Measurements from ENCODE around the gene SFXN3.

DNA sequence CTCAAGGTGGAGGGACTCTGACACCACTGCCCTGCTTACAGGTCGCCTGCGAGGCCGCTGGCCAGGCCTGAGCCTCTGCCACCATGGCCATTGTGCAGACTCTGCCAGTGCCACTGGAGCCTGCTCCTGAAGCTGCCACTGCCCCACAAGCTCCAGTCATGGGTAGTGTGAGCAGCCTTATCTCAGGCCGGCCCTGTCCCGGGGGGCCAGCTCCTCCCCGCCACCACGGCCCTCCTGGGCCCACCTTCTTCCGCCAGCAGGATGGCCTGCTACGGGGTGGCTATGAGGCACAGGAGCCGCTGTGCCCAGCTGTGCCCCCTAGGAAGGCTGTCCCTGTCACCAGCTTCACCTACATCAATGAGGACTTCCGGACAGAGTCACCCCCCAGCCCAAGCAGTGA is 28.6 kb upstream of the SFXN3 start:
- TF ChIP-seq EZH2 (IDR thresholded peaks at IDR 0.05; ENCODE audit: borderline replicate concordance, low read depth, low read length, poor library complexity, severe bottlenecking), result no peak
- TF ChIP-seq, protein P1, sequence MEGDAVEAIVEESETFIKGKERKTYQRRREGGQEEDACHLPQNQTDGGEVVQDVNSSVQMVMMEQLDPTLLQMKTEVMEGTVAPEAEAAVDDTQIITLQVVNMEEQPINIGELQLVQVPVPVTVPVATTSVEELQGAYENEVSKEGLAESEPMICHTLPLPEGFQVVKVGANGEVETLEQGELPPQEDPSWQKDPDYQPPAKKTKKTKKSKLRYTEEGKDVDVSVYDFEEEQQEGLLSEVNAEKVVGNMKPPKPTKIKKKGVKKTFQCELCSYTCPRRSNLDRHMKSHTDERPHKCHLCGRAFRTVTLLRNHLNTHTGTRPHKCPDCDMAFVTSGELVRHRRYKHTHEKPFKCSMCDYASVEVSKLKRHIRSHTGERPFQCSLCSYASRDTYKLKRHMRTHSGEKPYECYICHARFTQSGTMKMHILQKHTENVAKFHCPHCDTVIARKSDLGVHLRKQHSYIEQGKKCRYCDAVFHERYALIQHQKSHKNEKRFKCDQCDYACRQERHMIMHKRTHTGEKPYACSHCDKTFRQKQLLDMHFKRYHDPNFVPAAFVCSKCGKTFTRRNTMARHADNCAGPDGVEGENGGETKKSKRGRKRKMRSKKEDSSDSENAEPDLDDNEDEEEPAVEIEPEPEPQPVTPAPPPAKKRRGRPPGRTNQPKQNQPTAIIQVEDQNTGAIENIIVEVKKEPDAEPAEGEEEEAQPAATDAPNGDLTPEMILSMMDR (conservative IDR thresholded peaks at IDR 0.05; ENCODE audit: low read depth, low read length), result no peak

Data from A673 (cell line).